OCI-LY1 (cell line): Measurements from ENCODE around the gene ARAP3.

Experiments used
- H2AFZ ChIP-seq: fragments of 200-600 bp; sonication (generic), shearing (Covaris generic); 2 replicates; pipeline ENCODE4 v1.6.0; 2014; ENCODE audit warnings: antibody characterized with exemption, mild to moderate bottlenecking, low read length
- H3F3A ChIP-seq: fragments of 200-600 bp; sonication (generic), shearing (Covaris generic); 2 replicates; pipeline ENCODE4 v1.6.0; 2014; ENCODE audit warnings: mild to moderate bottlenecking, antibody characterized with exemption, low read length, moderate library complexity; ENCODE audit not compliant: insufficient read depth
- H3K27ac ChIP-seq: fragments of 200-600 bp; sonication (generic); 2 replicates; pipeline ENCODE4 v1.5.1; 2014; ENCODE audit warnings: low read length, mixed run types, mild to moderate bottlenecking, low read depth; ENCODE audit not compliant: poor library complexity, severe bottlenecking
- H3K27me3 ChIP-seq: fragments of 200-600 bp; sonication (generic); 2 replicates; pipeline ENCODE4 v1.6.0; 2014; ENCODE audit warnings: antibody characterized with exemption, mild to moderate bottlenecking, low read length, moderate library complexity; ENCODE audit not compliant: insufficient read depth
- H3K36me3 ChIP-seq: fragments of 200-600 bp; sonication (generic); 2 replicates; pipeline ENCODE4 v1.6.1; 2014; ENCODE audit warnings: mild to moderate bottlenecking, antibody characterized with exemption, low read length, moderate library complexity, mixed read lengths; ENCODE audit not compliant: insufficient read depth
- H3K4me1 ChIP-seq: fragments of 200-600 bp; sonication (generic); 2 replicates; pipeline ENCODE4 v1.5.1; 2014; ENCODE audit warnings: mild to moderate bottlenecking, low read length, moderate library complexity; ENCODE audit not compliant: insufficient read depth, severe bottlenecking
- H3K4me2 ChIP-seq: fragments of 200-600 bp; sonication (generic), shearing (Covaris generic); 2 replicates; pipeline ENCODE4 v1.6.1; 2014; ENCODE audit warnings: low read length
- H3K4me3 ChIP-seq: fragments of 200-600 bp; sonication (generic); 2 replicates; pipeline ENCODE4 v1.5.1; 2014; ENCODE audit warnings: low read length, low read depth, mild to moderate bottlenecking, mixed read lengths; ENCODE audit not compliant: poor library complexity, severe bottlenecking
- H3K79me2 ChIP-seq: fragments of 200-600 bp; shearing (Covaris generic); 2 replicates; pipeline ENCODE4 v1.6.1; 2016; ENCODE audit warnings: mixed run types, low read length, mixed read lengths; ENCODE audit not compliant: insufficient read depth
- H3K9ac ChIP-seq: fragments of 200-600 bp; sonication (generic), shearing (Covaris generic); 2 replicates; pipeline ENCODE4 v1.6.1; 2014; ENCODE audit warnings: mild to moderate bottlenecking, low read length, mixed read lengths
- H3K9me2 ChIP-seq: fragments of 200-600 bp; sonication (generic), shearing (Covaris generic); 2 replicates; pipeline ENCODE4 v1.6.1; 2014; ENCODE audit warnings: low read depth, mild to moderate bottlenecking, low read length, mixed read lengths
- H3K9me3 ChIP-seq: fragments of 200-600 bp; shearing (Covaris generic); 2 replicates; pipeline ENCODE4 v1.6.1; 2014; ENCODE audit warnings: low read length, mixed read lengths
- H4K20me1 ChIP-seq: fragments of 200-600 bp; sonication (generic), shearing (Covaris generic); 2 replicates; pipeline ENCODE4 v1.6.0; 2016; ENCODE audit warnings: mild to moderate bottlenecking, low read length; ENCODE audit not compliant: insufficient read depth
- EZH2 ChIP-seq: fragments of 200-600 bp; sonication (generic), shearing (Covaris generic); IDR thresholded peaks from 2 replicates; pipeline ENCODE4 v1.8.0; 2017; ENCODE audit warnings: borderline replicate concordance, mixed run types, mild to moderate bottlenecking, antibody characterized with exemption, low read length, moderate library complexity, mixed read lengths
- TF ChIP-seq, protein P1 (sequence below): fragments of 200-600 bp; sonication (generic), shearing (Covaris generic); IDR thresholded peaks from 2 replicates; pipeline ENCODE4 v1.5.1; 2017; ENCODE audit warnings: mild to moderate bottlenecking, antibody characterized with exemption, low read length, moderate library complexity, mixed read lengths

Gene ARAP3

DNA sequence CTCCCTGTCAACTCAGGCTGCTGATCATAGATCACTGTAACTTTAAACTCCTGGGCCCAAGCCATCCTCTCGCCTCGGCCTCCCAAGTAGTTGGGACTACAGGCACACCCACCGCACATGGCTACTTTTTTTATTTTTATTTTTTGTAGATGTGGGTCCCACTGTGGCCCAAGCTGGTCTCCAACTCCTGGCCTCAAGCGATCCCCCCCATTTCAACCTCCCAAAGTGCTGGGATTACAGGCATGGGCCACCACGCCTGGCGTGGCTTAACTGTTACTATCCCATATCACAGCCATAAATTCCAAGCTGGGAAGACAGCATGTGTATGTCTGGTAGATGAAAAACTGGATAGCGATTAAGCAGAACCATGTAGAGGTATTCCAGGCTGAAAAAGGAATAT, 46.4 kb downstream of the ARAP3 start:
- TF ChIP-seq, protein P1, sequence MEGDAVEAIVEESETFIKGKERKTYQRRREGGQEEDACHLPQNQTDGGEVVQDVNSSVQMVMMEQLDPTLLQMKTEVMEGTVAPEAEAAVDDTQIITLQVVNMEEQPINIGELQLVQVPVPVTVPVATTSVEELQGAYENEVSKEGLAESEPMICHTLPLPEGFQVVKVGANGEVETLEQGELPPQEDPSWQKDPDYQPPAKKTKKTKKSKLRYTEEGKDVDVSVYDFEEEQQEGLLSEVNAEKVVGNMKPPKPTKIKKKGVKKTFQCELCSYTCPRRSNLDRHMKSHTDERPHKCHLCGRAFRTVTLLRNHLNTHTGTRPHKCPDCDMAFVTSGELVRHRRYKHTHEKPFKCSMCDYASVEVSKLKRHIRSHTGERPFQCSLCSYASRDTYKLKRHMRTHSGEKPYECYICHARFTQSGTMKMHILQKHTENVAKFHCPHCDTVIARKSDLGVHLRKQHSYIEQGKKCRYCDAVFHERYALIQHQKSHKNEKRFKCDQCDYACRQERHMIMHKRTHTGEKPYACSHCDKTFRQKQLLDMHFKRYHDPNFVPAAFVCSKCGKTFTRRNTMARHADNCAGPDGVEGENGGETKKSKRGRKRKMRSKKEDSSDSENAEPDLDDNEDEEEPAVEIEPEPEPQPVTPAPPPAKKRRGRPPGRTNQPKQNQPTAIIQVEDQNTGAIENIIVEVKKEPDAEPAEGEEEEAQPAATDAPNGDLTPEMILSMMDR, result no peak
- no peak for TF ChIP-seq EZH2
- peak overlapping the region; percentile 90 for H3K9ac ChIP-seq

DNA sequence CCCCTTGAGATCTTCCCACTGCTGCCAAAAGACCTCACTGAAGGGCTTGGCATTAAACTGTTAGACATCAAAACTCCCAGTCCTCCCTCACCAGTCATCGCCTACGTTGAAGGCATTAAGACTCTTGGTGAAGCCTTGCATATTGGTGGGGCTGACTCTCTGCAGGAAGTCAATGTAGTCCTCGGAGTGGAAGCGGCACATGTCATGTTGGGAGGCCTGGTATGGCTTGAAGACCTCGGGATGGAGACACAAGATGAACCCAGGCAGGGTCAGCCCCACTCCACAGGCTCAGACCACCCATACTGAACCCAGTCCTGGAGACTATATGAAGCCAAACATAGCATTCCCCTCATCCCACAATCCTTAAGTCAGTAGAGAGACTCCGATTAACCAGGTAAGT, 47.3 kb downstream of the ARAP3 start:
- Histone ChIP-seq H3K27ac (no peak overlapping the region), H3K9me2 (no peaks in the 10 kb centered on the region), H3K4me1 (peaks cover 35% of the 10 kb centered on the region), H3K4me2 (peak overlapping the region; percentile 93), H3K9me3 (no peaks in the 10 kb centered on the region), H3K36me3 (peaks cover 43% of the 10 kb centered on the region), H4K20me1 (no peaks in the 10 kb centered on the region), H3K79me2 (peaks cover 32% of the 10 kb centered on the region), H3K27me3 (no peaks in the 10 kb centered on the region), H3K9ac (no peak overlapping the region; the same call in 1 of the 2 replicates), H2AFZ (no peak overlapping the region), H3K4me3 (peak overlapping the region; percentile 94), H3F3A (no peaks in the 10 kb centered on the region)
- no peak for TF ChIP-seq EZH2
- TF ChIP-seq, protein P1, result no peak

More for the DNA sequence above, 46.4 kb downstream of the ARAP3 start:
- Histone ChIP-seq H3F3A (no peaks in the 10 kb centered on the region), H3K4me1 (peaks cover 35% of the 10 kb centered on the region), H4K20me1 (no peaks in the 10 kb centered on the region), H2AFZ (no peak overlapping the region), H3K4me2 (peak overlapping the region; percentile 93), H3K27me3 (no peaks in the 10 kb centered on the region), H3K36me3 (peaks cover 43% of the 10 kb centered on the region), H3K79me2 (peaks cover 32% of the 10 kb centered on the region), H3K27ac (no peak overlapping the region), H3K4me3 (peak overlapping the region; percentile 94), H3K9me3 (no peaks in the 10 kb centered on the region), H3K9me2 (no peaks in the 10 kb centered on the region)

DNA sequence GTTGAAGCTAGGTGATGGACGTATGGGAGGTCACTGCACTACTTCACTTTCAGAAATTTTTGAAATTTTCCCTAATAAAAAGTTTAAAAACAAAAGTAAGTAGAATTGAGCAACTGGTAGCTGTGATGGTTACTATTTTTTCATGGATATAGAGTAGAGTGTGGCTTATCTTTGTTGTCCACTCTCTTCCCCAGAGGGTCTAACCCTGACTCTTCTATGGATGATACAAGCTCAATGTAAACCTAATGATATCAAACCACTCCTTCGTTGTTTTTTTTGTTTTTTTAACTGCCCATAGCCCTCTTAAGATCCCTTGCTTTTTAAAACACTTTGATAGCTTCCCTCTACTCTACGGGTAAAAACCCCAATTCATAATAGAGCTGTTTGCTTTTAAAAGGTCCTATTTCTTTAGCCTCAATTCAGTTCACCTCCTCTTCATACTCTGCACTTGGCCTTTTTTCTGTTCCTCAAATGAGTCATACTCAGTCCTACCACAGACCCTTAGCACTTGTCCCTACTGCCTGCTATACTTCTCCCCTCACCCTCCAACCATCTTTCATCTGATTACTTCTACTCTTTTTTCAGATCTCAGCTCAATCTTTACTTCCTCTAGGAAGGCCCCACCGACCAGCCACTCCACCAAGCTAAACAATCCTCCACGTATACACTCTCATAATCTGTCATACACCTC, 48.0 kb downstream of the ARAP3 start:
- Histone ChIP-seq H3K9me2 (no peaks in the 10 kb centered on the region), H3K79me2 (peaks cover 32% of the 10 kb centered on the region), H2AFZ (no peak overlapping the region), H3K36me3 (peaks cover 43% of the 10 kb centered on the region), H3F3A (no peaks in the 10 kb centered on the region), H3K9me3 (no peaks in the 10 kb centered on the region), H3K4me3 (no peak overlapping the region), H3K9ac (peak overlapping the region; percentile 11; the same call in 1 of the 2 replicates), H3K4me1 (peaks cover 33% of the 10 kb centered on the region), H3K4me2 (no peak overlapping the region), H3K27ac (no peak overlapping the region), H3K27me3 (no peaks in the 10 kb centered on the region), H4K20me1 (no peaks in the 10 kb centered on the region)
- TF ChIP-seq, protein P1, result no peak
- TF ChIP-seq EZH2, result no peak
